Glutamatergic neuron (in vitro differentiated cells): ENCODE measurements around the gene NELFB. TPM values are rescaled to one million over a fixed set of nuclear protein-coding genes. Genes with fewer than 3 reads are reported as not detected.

ENCODE experiments used
- DNase-seq: peaks from one replicate; pipeline ENCODE4 v3.0.0; 2022
- H3K27ac Mint-ChIP-seq: one replicate; pipeline ENCODE4 v1.8.0; 2020; ENCODE audit warnings: mild to moderate bottlenecking, mixed read lengths, inconsistent platforms; ENCODE audit not compliant: unreplicated experiment
- H3K27me3 Mint-ChIP-seq: one replicate; pipeline ENCODE4 v1.8.0; 2020; ENCODE audit warnings: mild to moderate bottlenecking, moderate library complexity, mixed read lengths, inconsistent platforms; ENCODE audit not compliant: unreplicated experiment
- H3K36me3 Mint-ChIP-seq: one replicate; pipeline ENCODE4 v1.8.0; 2020; ENCODE audit warnings: mild to moderate bottlenecking, mixed read lengths, inconsistent platforms; ENCODE audit not compliant: unreplicated experiment
- H3K4me1 Mint-ChIP-seq: one replicate; pipeline ENCODE4 v1.8.0; 2020; ENCODE audit warnings: mild to moderate bottlenecking, low read depth, mixed read lengths, inconsistent platforms; ENCODE audit not compliant: unreplicated experiment
- H3K4me3 Mint-ChIP-seq: one replicate; pipeline ENCODE4 v1.8.0; 2020; ENCODE audit warnings: mild to moderate bottlenecking, mixed read lengths, inconsistent platforms; ENCODE audit not compliant: unreplicated experiment
- H3K9me3 Mint-ChIP-seq: one replicate; pipeline ENCODE4 v1.8.0; 2020; ENCODE audit warnings: mild to moderate bottlenecking, moderate library complexity, mixed read lengths, inconsistent platforms; ENCODE audit not compliant: unreplicated experiment
- total RNA-seq: library from RNA; stranded (reverse); fragmentation: NEBNext Ultra II Directional; extraction: Animal tissue kit (Norgen Biotek cat#: 25700); gene quantifications from one replicate; pipeline ENCODE4 v1.2.1, GENCODE V29; 2021; ENCODE audit not compliant: unreplicated experiment
- TF ChIP-seq, protein P1 (sequence below): fragments of 200-600 bp; sonication (generic); IDR thresholded peaks from one replicate; pipeline ENCODE4 v1.5.0; 2021; ENCODE audit not compliant: partially characterized antibody, unreplicated experiment

Gene NELFB
- total RNA-seq, 1 donor from 2014 or later: 48.5 TPM

DNA sequence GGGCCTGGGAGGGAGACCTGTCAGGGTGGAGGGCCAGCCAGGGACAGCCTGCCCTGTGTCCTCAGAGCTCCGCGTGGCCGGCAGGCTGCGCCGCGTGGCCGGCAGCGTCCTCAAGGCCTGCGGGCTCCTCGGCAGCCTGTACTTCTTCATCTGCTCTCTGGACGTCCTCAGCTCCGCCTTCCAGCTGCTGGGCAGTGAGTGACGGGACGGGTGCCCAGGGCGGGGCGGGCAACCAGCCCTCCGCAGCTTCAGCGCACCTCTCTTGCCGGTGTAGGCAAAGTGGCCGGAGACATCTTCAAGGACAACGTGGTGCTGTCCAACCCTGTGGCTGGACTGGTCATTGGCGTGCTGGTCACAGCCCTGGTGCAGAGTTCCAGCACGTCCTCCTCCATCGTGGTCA is 22.6 kb upstream of the NELFB start:
- H3K36me3 Mint-ChIP-seq: no peaks in the 10 kb centered on the region
- no peak overlapping the region for H3K4me3 Mint-ChIP-seq
- H3K9me3 Mint-ChIP-seq: no peaks in the 10 kb centered on the region
- peaks cover 1% of the 10 kb centered on the region for H3K4me1 Mint-ChIP-seq
- TF ChIP-seq, protein P1, sequence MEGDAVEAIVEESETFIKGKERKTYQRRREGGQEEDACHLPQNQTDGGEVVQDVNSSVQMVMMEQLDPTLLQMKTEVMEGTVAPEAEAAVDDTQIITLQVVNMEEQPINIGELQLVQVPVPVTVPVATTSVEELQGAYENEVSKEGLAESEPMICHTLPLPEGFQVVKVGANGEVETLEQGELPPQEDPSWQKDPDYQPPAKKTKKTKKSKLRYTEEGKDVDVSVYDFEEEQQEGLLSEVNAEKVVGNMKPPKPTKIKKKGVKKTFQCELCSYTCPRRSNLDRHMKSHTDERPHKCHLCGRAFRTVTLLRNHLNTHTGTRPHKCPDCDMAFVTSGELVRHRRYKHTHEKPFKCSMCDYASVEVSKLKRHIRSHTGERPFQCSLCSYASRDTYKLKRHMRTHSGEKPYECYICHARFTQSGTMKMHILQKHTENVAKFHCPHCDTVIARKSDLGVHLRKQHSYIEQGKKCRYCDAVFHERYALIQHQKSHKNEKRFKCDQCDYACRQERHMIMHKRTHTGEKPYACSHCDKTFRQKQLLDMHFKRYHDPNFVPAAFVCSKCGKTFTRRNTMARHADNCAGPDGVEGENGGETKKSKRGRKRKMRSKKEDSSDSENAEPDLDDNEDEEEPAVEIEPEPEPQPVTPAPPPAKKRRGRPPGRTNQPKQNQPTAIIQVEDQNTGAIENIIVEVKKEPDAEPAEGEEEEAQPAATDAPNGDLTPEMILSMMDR: no peak
- no peaks in the 10 kb centered on the region for H3K27me3 Mint-ChIP-seq
- DNase-seq: no peak
- H3K27ac Mint-ChIP-seq: no peak overlapping the region

DNA sequence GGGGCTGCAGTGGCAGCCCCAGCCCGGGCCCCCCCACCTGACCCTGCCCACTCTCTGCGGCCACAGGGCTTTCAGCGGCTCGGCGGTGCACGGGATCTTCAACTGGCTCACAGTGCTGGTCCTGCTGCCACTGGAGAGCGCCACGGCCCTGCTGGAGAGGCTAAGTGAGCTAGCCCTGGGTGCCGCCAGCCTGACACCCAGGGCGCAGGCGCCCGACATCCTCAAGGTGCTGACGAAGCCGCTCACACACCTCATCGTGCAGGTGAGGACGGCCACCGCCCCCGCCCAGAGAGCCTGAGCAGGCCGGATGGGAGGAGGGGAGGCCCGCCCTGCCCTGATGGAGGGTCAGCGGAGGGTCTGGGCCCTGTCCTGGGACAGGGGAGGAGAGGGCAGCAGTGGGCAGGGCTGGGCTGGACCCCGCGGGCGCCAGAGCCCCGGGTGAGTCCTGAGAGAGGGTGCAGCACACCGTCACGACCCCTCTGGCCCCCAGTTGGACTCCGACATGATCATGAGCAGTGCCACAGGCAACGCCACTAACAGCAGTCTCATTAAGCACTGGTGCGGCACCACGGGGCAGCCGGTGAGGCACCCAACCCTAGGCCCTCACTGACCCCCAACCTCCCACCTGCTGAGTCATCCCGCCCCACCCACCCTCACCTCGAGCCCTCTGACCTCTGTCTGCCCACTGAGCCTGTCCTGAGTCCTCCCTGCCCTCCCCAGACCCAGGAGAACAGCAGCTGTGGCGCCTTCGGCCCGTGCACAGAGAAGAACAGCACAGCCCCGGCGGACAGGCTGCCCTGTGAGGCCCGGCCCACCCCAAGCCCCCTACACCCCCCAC is 21.8 kb upstream of the NELFB start:
- Mint-ChIP-seq H3K36me3 (no peaks in the 10 kb centered on the region), H3K27ac (no peak overlapping the region), H3K4me1 (peaks cover 2% of the 10 kb centered on the region), H3K27me3 (no peaks in the 10 kb centered on the region), H3K4me3 (no peak overlapping the region), H3K9me3 (peaks cover 1% of the 10 kb centered on the region)
- DNase-seq: no peak
- TF ChIP-seq, protein P1: no peak

DNA sequence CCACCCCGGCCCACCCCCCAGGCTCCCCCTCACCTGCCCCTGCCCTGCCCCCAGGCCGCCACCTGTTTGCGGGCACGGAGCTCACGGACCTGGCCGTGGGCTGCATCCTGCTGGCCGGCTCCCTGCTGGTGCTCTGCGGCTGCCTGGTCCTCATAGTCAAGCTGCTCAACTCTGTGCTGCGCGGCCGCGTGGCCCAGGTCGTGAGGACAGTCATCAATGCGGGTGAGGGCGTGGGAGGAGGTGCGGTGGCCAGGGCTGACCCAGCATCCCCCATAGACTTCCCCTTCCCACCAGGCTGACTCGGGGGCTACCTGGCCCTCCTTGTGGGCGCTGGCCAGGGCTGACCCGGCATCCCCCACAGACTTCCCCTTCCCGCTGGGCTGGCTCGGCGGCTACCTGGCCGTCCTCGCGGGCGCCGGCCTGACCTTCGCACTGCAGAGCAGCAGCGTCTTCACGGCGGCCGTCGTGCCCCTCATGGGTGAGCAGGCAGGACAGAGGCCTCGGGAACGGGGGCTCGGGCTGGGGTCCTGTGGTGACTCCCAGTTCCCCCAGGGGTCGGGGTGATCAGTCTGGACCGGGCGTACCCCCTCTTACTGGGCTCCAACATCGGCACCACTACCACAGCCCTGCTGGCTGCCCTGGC is 21.0 kb upstream of the NELFB start:
- no peak for DNase-seq
- TF ChIP-seq, protein P1: no peak
- Mint-ChIP-seq H3K36me3 (no peaks in the 10 kb centered on the region), H3K27ac (no peak overlapping the region), H3K4me1 (peaks cover 8% of the 10 kb centered on the region), H3K9me3 (peaks cover 4% of the 10 kb centered on the region), H3K27me3 (no peaks in the 10 kb centered on the region), H3K4me3 (no peak overlapping the region)

DNA sequence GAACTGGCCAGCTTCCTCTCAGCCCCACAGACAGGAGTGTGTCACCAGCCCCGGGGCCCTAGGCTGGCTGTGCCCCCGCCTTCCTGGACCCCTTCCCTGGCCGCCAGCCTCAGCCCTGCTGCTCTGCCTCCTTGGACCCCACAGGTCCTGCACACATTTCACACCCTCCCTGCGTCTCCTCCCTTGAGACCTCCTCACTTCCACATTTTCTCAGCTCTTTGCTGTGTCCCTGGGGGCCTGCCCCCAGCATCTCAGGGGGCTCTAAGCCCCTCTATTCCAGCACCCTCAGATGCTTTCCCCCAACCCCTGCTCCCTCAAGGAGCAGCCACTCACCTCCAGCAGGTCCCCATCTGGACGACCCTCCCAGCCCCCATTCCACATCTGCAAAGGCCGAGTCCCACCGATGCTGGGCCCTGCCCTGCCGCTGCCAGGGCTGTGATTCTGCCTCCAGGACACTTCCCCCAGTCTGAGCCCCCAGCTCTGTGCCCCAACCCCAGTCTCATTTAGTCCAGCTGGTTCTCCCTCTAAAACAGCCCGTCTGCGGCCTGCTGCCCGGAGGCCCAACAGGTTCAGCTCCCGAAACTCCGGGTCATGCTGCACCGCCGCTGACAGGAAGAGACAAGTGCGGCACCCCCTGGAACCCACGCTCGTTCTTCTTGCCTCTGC is 20.2 kb upstream of the NELFB start:
- Mint-ChIP-seq H3K4me1 (peaks cover 9% of the 10 kb centered on the region), H3K9me3 (peaks cover 5% of the 10 kb centered on the region), H3K27ac (no peak overlapping the region), H3K27me3 (peaks cover 3% of the 10 kb centered on the region), H3K4me3 (no peak overlapping the region), H3K36me3 (no peaks in the 10 kb centered on the region)
- DNase-seq: no peak
- TF ChIP-seq, protein P1: no peak
